Measurements from ENCODE around the gene DNAH9. TPM values are rescaled to one million over a fixed set of nuclear protein-coding genes. Genes with fewer than 3 reads are reported as not detected.

Gene DNAH9
- total RNA-seq, 1 experiment from 2014 or later, result not detected

GRCh38 chr17:11816409-11816808, 218.1 kb downstream of the DNAH9 start:
- DNase-seq, result no peak
- H3K27ac Mint-ChIP-seq (ENCODE audit: unreplicated experiment), result no peak overlapping the region
- no peaks in the 10 kb centered on the region for H3K36me3 Mint-ChIP-seq (ENCODE audit: insufficient read depth, unreplicated experiment)
- Histone ChIP-seq H3K27me3 (replicated peaks; ENCODE audit: control insufficient read depth, insufficient read depth, low read length) (no peaks in the 10 kb centered on the region), H3K4me1 (no peaks in the 10 kb centered on the region), H3K36me3 (ENCODE audit: control insufficient read depth, insufficient read depth, low read length) (no peaks in the 10 kb centered on the region), H3K9me3 (no peaks in the 10 kb centered on the region), H3K4me3 (ENCODE audit: low read depth, low read length) (no peak overlapping the region)
- no peaks in the 10 kb centered on the region for H3K4me1 Mint-ChIP-seq (ENCODE audit: low read depth, unreplicated experiment)
- POLR2A ChIA-PET, result no interaction called here
- intact Hi-C loops (cut with micrococcal nuclease; ENCODE audit: unreplicated experiment), result no loop called here
- BruUV-seq (replicated peaks), result no TSS peak
- no peaks in the 10 kb centered on the region for H3K9me3 Mint-ChIP-seq (ENCODE audit: unreplicated experiment)
- H3K4me3 Mint-ChIP-seq (ENCODE audit: unreplicated experiment), result no peak overlapping the region
- no peak for TF ChIP-seq CTCF (IDR thresholded peaks at IDR 0.05; ENCODE audit: insufficient read depth in 1 of 2, low read depth in 1 of 2, low read length in 1 of 2, severe bottlenecking in 1 of 2, unreplicated experiment in 1 of 2)
- peaks cover 3% of the 10 kb centered on the region for H3K27me3 Mint-ChIP-seq (ENCODE audit: insufficient read depth, unreplicated experiment)
- CTCF ChIA-PET, result no interaction called here

- POLR2A ChIA-PET, result no interaction called here
- Histone ChIP-seq H3K36me3 (ENCODE audit: control insufficient read depth, insufficient read depth, low read length) (no peaks in the 10 kb centered on the region), H3K9me3 (no peaks in the 10 kb centered on the region), H3K4me3 (ENCODE audit: low read depth, low read length) (no peak overlapping the region), H3K27me3 (replicated peaks; ENCODE audit: control insufficient read depth, insufficient read depth, low read length) (no peaks in the 10 kb centered on the region), H3K4me1 (no peaks in the 10 kb centered on the region)
- Mint-ChIP-seq H3K36me3 (ENCODE audit: insufficient read depth, unreplicated experiment) (no peaks in the 10 kb centered on the region), H3K27ac (ENCODE audit: unreplicated experiment) (no peak overlapping the region), H3K4me3 (ENCODE audit: unreplicated experiment) (no peak overlapping the region), H3K9me3 (ENCODE audit: unreplicated experiment) (no peaks in the 10 kb centered on the region), H3K27me3 (ENCODE audit: insufficient read depth, unreplicated experiment) (peaks cover 9% of the 10 kb centered on the region), H3K4me1 (ENCODE audit: low read depth, unreplicated experiment) (no peaks in the 10 kb centered on the region)
- DNase-seq, result no peak
- CTCF ChIA-PET, result no interaction called here
- intact Hi-C loops (cut with micrococcal nuclease; ENCODE audit: unreplicated experiment), result no loop called here
- TF ChIP-seq CTCF (IDR thresholded peaks at IDR 0.05; ENCODE audit: insufficient read depth in 1 of 2, low read depth in 1 of 2, low read length in 1 of 2, severe bottlenecking in 1 of 2, unreplicated experiment in 1 of 2), result no peak
- BruUV-seq (replicated peaks), result no TSS peak
These were observed 225.6 kb downstream of the DNAH9 start for GRCh38 chr17:11823862-11824261.

- TF ChIP-seq CTCF (IDR thresholded peaks at IDR 0.05; ENCODE audit: insufficient read depth in 1 of 2, low read depth in 1 of 2, low read length in 1 of 2, severe bottlenecking in 1 of 2, unreplicated experiment in 1 of 2), result no peak
- Mint-ChIP-seq H3K36me3 (ENCODE audit: insufficient read depth, unreplicated experiment) (no peaks in the 10 kb centered on the region), H3K9me3 (ENCODE audit: unreplicated experiment) (no peaks in the 10 kb centered on the region), H3K27me3 (ENCODE audit: insufficient read depth, unreplicated experiment) (peaks cover 9% of the 10 kb centered on the region), H3K4me3 (ENCODE audit: unreplicated experiment) (no peak overlapping the region), H3K27ac (ENCODE audit: unreplicated experiment) (no peak overlapping the region), H3K4me1 (ENCODE audit: low read depth, unreplicated experiment) (no peaks in the 10 kb centered on the region)
- Histone ChIP-seq H3K4me3 (ENCODE audit: low read depth, low read length) (no peak overlapping the region), H3K36me3 (ENCODE audit: control insufficient read depth, insufficient read depth, low read length) (no peaks in the 10 kb centered on the region), H3K4me1 (no peaks in the 10 kb centered on the region), H3K9me3 (no peaks in the 10 kb centered on the region), H3K27me3 (replicated peaks; ENCODE audit: control insufficient read depth, insufficient read depth, low read length) (no peaks in the 10 kb centered on the region)
- DNase-seq, result no peak
- CTCF ChIA-PET, result no interaction called here
- POLR2A ChIA-PET, result no interaction called here
- BruUV-seq (replicated peaks), result no TSS peak
- intact Hi-C loops (cut with micrococcal nuclease; ENCODE audit: unreplicated experiment), result no loop called here
These were observed 227.4 kb downstream of the DNAH9 start for GRCh38 chr17:11825572-11826209.
